Dermis microvascular lymphatic vessel endothelial cell (primary cell): Measurements from ENCODE around the gene LCMT2. TPM values are rescaled to one million over a fixed set of nuclear protein-coding genes. Genes with fewer than 3 reads are reported as not detected.
"Not testable (repeated sequence)": the region's sequence is repeated elsewhere in the genome, so short reads cannot be mapped to it uniquely, and the experiment has no call there.

Experiments used
- DNase-seq, 2 donors: peaks; one replicate each; pipeline versions ENCODE4 v3.0.0 to v3.0.0-alpha.2; 2010; ENCODE audit warnings: low read depth in 2 of 2
- total RNA-seq: library from RNA; depleted of rRNA; stranded (reverse); fragments of >200 nt; gene quantifications from 2 replicates; pipeline ENCODE4 v1.2.1, GENCODE V29; 2014

The LCMT2 gene
- total RNA-seq, 1 donor from 2014 or later, result 2.8 TPM

DNA sequence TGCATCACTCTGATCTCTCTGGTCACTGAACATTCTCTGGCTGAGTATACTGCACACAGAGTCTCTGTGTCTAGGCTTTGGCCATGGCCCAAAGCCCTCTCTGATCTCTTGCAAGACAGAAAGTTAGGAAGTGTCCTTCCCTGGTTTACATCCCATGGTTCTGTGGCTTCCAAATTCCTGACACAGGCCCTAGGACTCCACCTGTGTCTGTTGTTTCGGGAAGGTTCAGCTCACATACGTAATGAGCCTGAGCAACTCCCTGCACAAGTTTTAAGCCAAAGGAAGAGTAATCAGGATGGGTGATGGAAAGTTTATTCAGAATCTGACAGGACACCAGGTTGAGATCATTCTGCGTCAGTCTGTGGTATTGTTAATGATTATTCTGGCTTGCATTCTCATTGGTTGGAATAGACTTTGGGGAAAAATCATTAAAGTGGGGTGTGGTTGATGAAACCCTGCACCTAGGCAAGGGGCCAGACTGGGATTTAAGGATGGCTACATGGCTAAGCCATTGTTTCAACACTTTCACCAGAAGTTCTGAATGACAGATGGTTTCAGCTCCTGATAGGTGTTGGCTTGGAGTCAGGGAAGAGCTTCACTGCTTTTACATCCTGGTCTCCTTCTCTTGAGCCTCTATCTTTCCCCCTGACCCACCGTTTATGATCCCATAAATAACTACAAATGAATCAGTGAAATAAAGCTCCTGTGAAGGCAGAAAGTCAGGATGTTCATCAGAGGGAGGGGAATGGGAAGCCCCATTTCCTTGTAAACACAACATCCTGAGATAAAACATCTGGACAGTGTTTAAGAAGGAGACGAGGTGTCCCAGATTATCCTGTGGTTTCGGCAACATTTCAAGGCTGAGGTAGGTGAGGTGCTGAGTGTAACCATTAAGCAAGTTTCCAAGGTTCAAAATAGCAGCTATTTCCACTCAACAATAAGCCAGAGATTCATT, 14.1 kb downstream of the LCMT2 start:
- no peak for DNase-seq

DNA sequence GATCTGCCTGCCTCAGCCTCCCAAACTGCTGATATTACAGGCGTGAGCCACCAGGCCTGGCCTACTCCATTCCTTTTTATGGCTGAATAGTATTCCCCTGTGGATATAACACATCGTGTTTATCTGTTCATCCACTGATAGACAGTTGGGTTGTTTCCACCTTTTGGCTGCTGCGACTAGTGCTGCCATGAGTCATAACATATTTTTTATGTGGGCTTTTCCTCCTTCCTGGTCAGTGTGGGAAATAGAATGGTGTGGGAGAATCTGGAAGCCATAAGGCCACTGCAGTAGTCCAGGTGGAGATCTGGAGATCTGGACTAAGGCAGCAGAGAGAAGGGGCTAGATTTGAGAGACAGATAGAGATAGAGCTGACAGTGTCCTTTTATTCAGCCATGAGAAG, 16.2 kb downstream of the LCMT2 start:
- no peak for DNase-seq

DNA sequence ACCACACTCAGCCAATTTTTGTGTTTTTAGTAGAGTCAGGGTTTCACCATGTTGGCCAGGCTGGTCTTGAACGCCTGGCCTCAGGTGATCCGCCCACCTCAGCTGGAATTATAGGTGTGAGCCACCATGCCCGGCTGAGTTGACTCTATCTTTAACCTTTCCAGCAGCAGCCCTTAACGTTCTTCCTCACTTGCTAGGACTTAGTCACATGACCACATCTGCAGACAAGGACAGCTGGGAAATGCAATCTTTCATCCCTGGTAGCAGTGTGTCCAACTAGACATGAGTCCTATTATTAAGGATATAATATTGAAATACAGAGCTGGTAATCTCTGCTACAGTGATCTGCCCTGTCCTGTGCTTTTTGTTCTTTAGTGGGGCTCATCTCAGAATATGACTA, 18.0 kb downstream of the LCMT2 start:
- DNase-seq, result no peak

DNA sequence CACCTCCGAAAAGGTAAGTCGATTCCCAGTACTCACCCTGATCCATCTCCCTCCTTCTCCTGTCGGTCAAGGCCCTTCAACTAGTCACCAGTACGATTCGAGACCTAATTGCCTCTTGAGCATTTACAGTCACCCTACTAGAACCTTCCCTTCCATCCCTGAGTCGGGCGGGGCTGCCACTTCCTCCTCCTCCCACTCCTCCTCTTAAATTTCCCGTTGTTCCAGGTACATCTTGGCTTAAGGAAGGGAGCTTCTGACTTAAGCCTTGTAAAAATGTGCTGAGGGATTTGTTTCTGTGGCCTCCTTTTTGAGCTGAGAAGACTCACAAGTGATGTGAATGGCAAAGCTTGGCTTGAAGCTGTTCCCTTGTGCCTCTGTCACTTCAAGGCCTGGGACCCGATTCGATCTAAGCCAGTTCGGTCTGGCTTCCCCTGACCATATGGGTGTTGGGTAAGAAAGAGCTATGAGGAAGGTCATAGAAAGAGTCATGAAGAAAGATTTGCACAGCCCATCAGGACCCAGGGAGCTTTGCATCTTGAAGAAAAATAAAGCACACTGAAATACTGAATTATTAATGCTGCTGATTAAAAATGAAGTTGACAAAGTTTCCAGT, 28.1 kb downstream of the LCMT2 start, which contains the start of gene TGM7:
Gene TGM7 (minus strand): TSS at position 51 of the 613 bp plus-strand sequence.
- DNase-seq, result no peak

DNA sequence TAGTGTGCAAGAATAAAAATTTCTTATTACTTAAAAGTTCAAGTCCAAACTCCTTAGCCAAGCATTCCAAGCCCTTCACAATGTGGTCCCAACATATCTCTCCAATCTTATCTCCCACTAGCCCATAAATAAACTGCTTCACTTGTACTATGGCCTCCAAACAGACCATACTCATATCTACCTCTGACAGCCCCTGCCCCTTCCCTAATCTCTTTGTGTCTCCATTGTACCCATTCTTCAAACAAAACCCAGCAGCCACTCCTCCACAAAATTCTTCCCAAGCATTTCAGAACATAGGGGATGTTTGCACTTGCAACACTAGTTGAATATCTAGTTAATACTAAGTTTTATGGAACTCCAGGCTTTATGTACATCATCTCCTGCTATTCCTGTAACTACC, 30.5 kb downstream of the LCMT2 start:
- no peak for DNase-seq

DNA sequence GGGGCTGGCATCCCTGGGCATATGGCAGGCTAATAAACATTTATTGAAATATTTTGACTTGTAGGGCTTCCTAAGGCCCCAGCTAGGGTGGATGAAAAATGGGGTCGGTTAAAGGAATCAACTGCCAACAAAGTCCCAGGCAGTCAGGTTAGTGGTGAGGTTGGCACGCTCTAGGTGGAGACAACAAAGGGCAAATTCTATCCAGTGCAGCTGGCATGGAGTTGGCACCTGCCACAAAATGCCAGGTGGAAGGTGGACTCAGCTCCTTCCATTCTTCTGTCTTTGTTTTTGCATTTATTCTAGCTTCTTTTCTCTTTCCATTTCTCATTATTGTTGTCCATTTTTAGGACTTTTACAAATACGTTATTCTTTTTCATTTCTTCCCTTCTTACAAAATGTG, 31.0 kb downstream of the LCMT2 start:
- DNase-seq, result no peak

DNA sequence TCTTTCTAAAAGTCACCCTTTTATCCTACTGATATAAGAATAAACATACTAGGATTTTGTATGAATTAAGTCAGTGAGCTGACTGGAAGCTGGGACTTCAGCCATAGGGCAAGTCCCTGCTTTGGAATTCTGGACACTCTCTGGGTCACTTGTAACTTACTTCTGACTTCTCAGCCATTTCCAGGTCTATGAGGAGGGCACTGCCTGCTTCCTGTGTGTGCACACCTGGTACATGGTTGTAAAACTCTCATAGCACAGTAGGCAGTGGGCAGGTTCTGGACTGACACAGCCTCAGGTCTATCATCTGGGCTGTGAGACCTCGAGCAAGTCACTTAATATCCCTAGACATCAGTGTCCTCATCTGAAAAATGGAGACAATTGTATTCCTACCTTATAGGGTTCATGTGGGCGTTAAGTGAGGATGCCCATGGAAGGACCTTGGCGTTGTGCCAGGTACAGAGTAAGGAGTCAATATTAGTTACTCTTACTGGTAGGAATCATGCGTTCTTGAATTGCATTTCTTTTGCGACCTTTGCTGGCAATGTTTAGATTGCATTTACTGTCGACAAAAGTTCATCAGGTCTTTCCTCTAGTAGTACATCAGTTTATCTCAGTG, 36.2 kb downstream of the LCMT2 start:
- DNase-seq, result no peak

DNA sequence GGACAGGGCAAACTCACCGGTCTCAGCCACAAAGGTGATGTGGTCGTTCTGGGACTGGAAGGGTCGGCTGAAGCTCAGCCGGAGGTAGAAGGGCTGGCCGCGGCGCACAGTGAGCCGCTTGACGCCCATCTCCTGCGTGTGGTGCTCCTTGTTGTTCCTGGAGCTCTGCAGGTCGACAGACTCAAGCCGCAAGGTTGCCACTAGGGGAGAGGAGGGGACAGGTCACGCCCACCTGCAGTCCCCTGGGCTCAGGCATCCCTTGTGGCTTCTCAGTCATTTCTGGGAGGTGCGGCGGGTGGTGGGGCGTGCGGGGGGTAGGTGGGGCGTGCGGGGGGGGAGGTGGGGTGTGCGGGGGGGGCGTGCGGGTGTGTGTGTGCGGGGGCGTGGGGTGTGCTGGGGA, 36.9 kb downstream of the LCMT2 start:
- DNase-seq, result no peak

DNA sequence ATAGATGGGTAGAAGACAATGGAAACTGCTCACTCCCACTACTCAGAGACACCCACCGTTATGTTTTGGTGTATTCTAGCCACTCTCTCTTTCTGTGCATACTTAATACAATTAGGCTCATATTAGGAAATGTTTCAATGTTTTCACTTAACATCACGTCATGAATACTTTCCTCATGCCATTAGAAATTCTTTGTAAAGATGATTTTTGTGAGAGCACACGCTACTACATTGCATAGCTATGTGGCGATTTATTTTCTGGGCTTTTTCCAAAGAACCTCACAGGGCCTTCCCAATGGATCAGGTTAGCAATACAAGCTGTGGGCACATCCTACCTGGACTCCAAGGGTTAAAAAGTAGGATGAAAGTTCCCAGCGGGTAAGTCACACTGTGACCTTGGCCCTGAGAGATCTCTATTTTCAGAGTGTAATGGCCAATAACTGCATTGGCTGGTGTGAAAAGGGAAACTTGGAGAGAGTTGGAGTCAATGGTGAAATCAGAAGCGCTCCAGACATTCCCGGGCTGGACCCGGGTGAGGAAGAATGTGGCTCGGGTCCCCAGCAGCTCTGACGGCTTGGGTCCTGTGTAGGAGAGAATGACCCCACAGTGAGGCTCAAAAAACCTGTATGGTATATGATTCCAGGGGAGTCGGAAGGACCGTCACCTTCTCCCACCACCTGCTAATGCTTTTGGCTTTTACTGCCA, 37.8 kb downstream of the LCMT2 start:
- DNase-seq, result no peak

DNA sequence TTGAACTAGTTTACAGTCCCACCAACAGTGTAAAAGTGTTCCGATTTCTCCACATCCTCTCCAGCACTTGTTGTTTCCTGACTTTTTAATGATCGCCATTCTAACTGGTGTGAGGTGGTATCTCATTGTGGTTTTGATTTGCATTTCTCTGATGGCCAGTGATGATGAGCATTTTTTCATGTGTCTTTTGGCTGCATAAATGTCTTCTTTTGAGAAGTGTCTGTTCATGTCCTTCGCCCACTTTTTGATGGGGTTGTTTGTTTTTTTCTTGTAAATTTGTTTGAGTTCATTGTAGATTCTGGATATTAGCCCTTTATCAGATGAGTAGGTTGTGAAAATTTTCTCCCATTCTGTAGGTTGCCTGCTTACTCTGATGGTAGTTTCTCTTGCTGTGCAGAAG, 40.7 kb downstream of the LCMT2 start:
- DNase-seq, result not testable (repeated sequence)

DNA sequence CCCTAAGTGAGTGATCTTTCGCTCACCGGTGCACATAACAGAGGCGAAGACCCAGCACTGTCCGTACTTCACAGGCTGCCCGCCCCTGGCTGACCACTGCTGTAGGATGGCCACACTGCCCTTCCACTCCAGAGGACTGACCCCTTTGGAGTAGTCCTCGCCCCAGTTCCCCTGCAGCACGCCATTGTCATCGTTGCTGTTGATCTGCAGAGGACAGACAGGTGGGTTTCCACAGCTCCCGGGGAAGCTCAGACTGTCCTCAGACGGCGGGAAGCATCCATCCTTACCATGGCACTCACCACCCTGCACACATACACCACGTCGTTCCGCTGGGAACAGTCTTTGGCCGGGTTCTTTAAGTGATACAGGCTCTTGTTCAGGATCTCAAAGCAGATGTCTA, 43.1 kb downstream of the LCMT2 start:
- DNase-seq, result no peak

DNA sequence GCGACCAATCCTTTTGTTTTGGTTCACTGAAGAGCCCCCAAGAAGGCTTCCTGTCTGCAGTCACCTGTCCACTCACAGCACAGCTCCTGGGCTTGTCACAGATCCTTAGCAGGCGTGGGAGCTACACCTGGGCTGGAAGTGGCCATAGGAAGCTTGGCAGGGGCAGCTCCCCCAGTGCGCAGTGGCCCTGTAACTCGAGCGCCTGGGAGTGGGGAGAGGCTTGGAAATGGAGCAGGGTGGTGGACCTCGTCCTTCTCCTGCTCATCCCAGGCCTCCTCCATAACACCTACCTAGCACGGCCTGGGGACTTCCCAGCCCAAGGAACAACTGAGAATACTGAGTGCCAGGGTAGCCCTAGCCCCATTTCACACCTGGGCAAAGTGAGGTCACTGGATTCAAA, 44.3 kb downstream of the LCMT2 start:
- DNase-seq, result no peak

DNA sequence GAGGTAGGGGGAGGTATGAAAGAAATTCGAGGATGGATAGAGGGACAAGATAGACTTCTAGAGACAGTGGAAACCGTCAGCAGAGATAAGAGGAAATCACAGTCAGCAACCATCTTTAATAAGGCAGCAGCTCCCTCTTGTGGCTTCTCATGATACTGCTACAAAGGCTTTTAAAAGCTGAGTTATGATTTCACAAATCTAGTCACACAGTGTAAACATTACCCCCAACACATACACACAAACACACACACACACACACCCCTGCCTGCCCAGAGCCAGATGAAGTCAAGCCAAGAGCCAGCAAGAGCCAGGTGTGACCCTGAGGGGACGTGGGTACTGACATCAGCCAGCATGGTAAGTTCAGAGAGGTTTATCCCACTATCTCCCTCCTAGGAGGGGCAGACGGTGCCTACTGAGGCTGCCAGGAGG, 44.8 kb downstream of the LCMT2 start:
- peak; percentile 63 to 69 for DNase-seq

DNA sequence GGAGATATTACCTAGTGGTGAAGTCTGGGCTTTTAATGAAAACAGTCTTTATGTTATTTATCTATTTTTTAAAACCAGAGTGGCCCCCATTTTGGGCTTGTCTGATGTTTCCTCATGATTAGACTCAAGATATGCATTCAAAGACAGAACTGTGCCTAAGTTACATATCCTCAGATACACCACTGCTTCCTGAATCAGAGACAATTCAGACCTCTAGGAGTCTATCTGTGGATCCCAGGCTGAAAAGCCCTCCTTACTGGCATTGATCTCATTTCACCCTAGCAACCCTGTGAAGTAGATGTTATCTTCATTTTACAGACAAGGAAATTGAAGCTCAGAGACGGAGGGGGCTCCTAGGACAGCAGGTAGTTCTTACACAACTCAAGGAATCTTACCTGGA, 46.8 kb downstream of the LCMT2 start:
- no peak for DNase-seq

DNA sequence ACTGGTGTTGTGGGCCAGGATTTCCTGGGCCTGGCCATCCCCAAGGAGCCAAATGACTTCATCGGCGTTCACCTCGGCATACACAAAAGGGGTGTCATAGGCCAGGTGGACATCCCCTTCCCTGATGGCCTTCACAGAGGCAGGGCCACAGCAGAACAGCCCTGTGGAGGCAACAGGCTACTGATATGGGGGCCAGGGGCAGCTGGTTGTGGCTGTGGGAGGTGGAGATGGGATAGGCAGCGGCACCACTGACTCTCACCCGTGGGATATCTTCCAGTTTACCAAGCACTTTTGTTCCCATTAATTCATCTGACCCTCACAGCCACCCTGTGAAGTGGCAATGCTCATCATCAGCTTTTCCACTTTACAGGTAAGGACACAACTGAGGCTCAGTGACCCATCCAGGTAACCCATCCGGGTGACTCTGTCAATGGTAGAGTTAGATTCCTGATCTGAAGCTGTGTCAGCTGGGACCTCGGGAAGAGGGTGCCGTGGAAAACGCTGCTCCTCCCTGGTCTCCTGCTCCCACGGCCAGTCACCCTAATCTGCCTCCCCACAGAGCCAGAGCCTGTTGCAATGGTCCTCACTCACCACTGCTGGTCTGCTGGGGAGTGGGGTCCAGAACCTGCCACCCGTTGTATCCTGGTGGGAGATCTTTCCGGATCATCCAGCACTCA, 48.3 kb downstream of the LCMT2 start:
- DNase-seq, result no peak

DNA sequence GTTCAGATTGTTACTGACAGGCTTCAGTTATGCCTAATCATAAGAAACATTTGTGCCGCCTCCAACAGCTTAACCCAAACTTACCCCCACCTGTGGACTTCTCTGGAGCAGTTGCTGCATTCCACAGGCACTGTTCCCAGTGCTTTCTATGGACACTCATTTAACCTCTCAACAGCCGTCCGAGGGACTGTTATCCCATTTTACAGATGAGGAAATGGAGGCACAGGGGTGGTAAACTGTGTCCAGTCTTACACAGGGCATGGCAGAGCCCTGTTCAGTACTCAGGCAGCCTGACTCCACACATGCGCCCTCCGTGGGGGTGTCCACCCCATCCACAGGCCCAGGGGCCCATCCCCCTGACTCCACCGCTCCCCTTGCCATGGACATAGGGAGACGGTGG, 49.4 kb downstream of the LCMT2 start:
- DNase-seq, result no peak

DNA sequence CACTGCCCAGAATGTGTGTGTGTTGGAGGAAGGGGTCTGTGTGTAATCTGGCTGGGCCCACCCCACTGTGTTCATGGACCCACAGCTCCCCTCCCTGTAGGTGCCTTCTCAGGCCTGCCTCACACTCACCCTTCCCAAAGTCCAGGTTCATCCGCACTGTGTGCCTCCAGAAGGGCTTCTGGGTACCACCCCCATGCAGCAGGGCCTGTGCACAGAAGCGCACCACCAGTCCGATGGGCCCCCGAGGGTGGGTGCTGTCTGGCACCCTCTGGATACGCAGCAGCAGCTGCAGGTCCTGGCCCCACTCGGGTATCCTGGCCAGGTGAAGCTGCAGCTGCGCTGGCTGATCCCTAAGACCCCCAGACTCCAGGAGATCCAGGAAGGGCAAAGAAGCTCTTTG, 50.9 kb downstream of the LCMT2 start:
- DNase-seq, result no peak

DNA sequence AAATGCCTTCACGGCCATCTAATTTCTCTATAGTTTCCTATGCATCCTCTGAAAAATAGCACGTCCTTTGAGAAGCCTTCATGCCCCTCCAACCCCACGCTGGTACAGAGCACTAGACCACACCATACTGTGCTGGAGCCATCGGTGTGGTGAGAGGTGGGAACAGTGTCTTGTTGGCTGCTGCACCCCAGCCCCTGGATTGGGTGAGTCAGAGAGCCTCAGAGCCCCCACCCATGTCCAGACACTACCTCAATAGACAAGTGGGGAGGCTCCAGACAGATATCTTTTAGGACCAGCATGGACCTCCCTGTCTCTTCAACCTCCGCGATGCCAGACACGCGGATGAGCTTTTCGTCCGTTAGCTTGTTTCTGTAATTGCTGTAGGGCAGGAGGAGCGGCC, 51.5 kb downstream of the LCMT2 start:
- no peak for DNase-seq

DNA sequence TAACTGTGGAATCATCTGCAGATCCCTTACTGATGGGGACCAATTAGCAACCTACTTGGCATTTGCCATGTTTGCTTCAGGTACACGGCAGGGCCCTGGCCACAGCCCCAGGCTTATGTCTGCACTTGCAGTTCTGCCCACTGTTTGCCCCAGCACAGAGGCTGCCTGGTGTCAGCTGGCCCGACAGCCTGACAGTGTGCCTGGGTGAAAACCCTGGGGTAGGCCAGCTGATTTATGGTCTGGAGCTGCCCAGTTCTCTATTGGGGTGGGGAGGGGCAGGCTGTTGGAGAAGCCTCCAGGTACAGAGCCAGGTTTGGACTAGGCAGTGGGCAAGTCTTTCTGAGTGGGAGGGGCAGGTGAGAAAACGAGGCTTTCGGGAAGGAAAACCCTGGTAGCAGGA, 52.5 kb downstream of the LCMT2 start:
- DNase-seq, result no peak

DNA sequence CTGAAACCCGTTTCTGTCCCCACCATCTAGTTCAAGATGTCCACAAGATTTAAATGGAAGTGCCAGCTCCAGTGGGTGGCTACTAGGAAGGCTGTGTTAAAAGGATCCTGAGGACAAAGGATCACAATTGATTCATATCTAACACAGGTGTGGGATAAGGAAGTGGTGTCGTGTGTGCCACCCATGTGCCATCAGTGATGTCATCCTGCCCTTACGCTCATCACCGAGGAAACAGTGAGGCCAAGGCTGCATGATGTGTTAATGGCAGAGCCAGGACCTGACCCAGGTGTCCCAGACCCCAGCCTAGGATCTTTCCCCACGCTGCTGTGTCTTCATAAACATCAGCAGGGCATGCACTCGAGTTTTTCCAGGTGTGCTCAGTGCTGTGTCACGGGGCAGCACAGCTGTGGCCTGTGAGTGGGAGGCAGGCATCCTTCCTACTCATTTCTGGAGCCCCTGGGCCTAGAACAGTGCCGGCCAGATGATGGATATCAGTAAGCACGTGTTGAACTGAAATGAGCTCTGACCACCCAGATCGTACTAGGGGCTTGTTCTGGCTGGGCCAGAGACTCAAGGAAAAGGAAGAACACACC, 53.0 kb downstream of the LCMT2 start:
- DNase-seq, result no peak
